Breast epithelium (tissue), 4 donors: ENCODE data around the gene VSTM2L. TPM values are rescaled to one million over a fixed set of nuclear protein-coding genes. Genes with fewer than 3 reads are reported as not detected.
"Not testable (repeated sequence)": the region's sequence is repeated elsewhere in the genome, so short reads cannot be mapped to it uniquely, and the experiment has no call there.

ENCODE experiments used
- DNase-seq, 2 donors: peaks; one replicate each; pipeline ENCODE4 v3.0.0-alpha.2; 2019; ENCODE audit warnings: low spot score in 2 of 2
- H3K27ac ChIP-seq, 2 donors: fragments of 200-600 bp; sonication (generic) in 1 of 2; one replicate each; pipeline ENCODE4 v1.5.1; 2016 to 2019; ENCODE audit warnings: mild to moderate bottlenecking in 1 of 2
- H3K27me3 ChIP-seq, 2 donors: fragments of 200-600 bp; sonication (generic) in 1 of 2; one replicate each; pipeline versions ENCODE4 v1.5.1 to v1.6.0; 2017 to 2019; ENCODE audit warnings: control low read depth in 1 of 2, mild to moderate bottlenecking in 1 of 2
- H3K36me3 ChIP-seq: fragments of 200-600 bp; one replicate; pipeline ENCODE4 v1.5.1; 2019
- H3K4me1 ChIP-seq, 2 donors: fragments of 200-600 bp; sonication (generic); one replicate each; pipeline ENCODE4 v1.5.1; 2016 to 2019; ENCODE audit warnings: control low read depth in 1 of 2
- H3K4me3 ChIP-seq, 3 donors: fragments of 200-600 bp; sonication (generic); 1 replicate in 2 of 3; 2 replicates in 1 of 3; pipeline ENCODE4 v1.5.1; 2016 to 2019; ENCODE audit warnings: mild to moderate bottlenecking in 3 of 3, moderate library complexity in 2 of 3
- H3K9me3 ChIP-seq, 2 donors: fragments of 200-600 bp; sonication (generic) in 1 of 2; one replicate each; pipeline ENCODE4 v1.5.1; 2016 to 2019; ENCODE audit warnings: control low read depth in 1 of 2
- CTCF ChIP-seq, 3 donors: fragments of 450-650 bp; IDR thresholded peaks; one replicate each; pipeline ENCODE4 v1.5.1; 2016 to 2017; ENCODE audit warnings: antibody characterized with exemption in 3 of 3, mild to moderate bottlenecking in 3 of 3, moderate library complexity in 3 of 3
- POLR2A ChIP-seq: fragments of 450-650 bp; IDR thresholded peaks from one replicate; pipeline ENCODE4 v1.6.1; 2016; ENCODE audit warnings: antibody characterized with exemption, mild to moderate bottlenecking, moderate library complexity
- POLR2AphosphoS5 ChIP-seq, 3 donors: sonication (generic); formaldehyde crosslinking; IDR thresholded peaks; one replicate each; pipeline ENCODE4 v1.6.1; 2017; ENCODE audit warnings: antibody characterized with exemption in 3 of 3
- intact Hi-C: fragments of 100-400 bp; cut with DNase I; formaldehyde crosslinking; loops from one replicate; pipeline ENCODE4 v1.15.1; 2023; ENCODE audit warnings: low total_unique reads
- total RNA-seq, 3 donors: library from RNA; depleted of rRNA; stranded (reverse); fragments of >200 nt; gene quantifications; one replicate each; pipeline ENCODE4 v1.1.0, GENCODE V29; 2016

Gene VSTM2L
- total RNA-seq, 3 donors from 2014 or later = 0.33 to 0.48 (median 0.44) TPM

DNA sequence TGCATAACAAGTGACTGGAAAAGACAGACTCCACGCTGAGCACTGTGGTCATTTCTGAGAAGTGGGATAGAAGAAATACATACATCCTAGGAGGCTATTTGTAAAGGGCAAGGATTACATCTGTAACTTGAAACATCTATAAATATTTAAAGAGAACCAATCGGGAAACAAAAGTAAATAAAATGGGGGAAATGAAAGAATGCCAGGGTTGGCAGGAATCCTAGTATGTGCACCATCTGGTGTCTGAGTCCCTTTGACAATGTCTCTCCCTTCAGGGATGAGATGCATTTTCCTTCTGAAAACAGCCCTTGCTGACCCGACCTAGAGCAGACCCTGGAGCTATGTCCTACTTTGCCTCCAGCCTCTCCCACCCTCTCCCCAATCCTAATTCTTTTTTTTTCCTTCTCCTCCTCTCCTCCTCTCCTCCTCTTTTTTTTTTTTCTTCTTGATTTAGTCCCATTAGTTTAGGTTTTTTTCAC is 53.2 kb downstream of the VSTM2L start:
- no peaks in the 10 kb centered on the region for H3K27me3 ChIP-seq
- TF ChIP-seq POLR2A = no peak
- no peak for TF ChIP-seq POLR2AphosphoS5 (IDR thresholded peaks at IDR 0.05)
- no peak for TF ChIP-seq CTCF (IDR thresholded peaks at IDR 0.05)
- H3K4me3 ChIP-seq = no peak overlapping the region
- peaks cover 0 to 3% of the 10 kb centered on the region in 2 donors for H3K9me3 ChIP-seq
- DNase-seq = no peak
- no peak overlapping the region for H3K27ac ChIP-seq
- H3K4me1 ChIP-seq = no peaks in the 10 kb centered on the region
- intact Hi-C loops = no loop called here
- H3K36me3 ChIP-seq = no peaks in the 10 kb centered on the region

DNA sequence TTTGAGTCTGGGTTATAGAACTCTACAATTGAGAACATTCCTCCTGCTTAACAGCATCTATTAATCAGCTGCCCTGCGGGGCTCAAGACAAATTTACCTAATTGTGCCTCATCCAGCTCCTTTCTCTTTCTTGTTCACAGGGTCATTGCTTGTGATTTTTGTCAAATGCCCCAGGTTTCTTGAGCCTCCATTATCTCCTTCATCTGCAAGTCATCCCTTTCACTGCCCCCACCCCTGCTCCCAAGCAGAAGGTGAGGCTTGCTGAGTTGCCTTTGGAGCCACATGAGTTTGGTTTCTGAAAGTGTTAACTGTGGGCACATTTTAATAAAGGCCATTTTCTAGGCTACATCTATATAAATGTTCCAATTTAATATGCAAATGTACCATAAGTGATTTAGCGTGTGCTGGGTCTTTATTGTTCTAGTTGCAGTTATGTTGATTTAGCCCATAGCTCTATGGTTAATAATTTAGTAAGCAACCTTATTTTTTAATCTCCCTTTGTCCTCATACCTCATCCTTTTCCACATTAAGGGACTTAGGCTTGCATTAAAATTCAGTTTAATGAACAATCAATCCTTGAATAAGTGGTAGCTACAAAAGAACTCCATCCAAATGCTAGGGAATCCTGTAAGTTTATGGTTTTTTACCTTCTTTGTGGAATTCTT is 56.1 kb downstream of the VSTM2L start:
- no peaks in the 10 kb centered on the region for H3K36me3 ChIP-seq
- DNase-seq = no peak
- no peak for TF ChIP-seq POLR2A
- no peaks in the 10 kb centered on the region for H3K9me3 ChIP-seq
- no peak overlapping the region for H3K27ac ChIP-seq
- no peak overlapping the region for H3K4me3 ChIP-seq
- intact Hi-C loops = no loop called here
- no peaks in the 10 kb centered on the region for H3K4me1 ChIP-seq
- H3K27me3 ChIP-seq = no peaks in the 10 kb centered on the region

GRCh38 chr20:37961066-37961465 is 58.1 kb downstream of the VSTM2L start:
- no peaks in the 10 kb centered on the region for H3K4me1 ChIP-seq
- TF ChIP-seq CTCF (IDR thresholded peaks at IDR 0.05) (no peak), POLR2AphosphoS5 (IDR thresholded peaks at IDR 0.05) (no peak), POLR2A (no peak)
- no peak overlapping the region for H3K27ac ChIP-seq
- no peaks in the 10 kb centered on the region for H3K36me3 ChIP-seq
- H3K27me3 ChIP-seq = no peaks in the 10 kb centered on the region
- intact Hi-C loops = no loop called here
- DNase-seq = no peak
- peaks cover 0 to 4% of the 10 kb centered on the region in 2 donors for H3K9me3 ChIP-seq
- no peak overlapping the region for H3K4me3 ChIP-seq

GRCh38 chr20:37963483-37963882 is 60.6 kb downstream of the VSTM2L start:
- H3K27ac ChIP-seq, H3K4me3 ChIP-seq, DNase-seq, intact Hi-C loops, H3K4me1 ChIP-seq, H3K27me3 ChIP-seq, H3K36me3 ChIP-seq: not testable (repeated sequence)
- peaks cover 2 to 18% of the 10 kb centered on the region in 2 donors for H3K9me3 ChIP-seq

GRCh38 chr20:37968841-37969401 is 66.0 kb downstream of the VSTM2L start:
- no peak overlapping the region for H3K27ac ChIP-seq
- no peak for DNase-seq
- no peaks in the 10 kb centered on the region for H3K27me3 ChIP-seq
- H3K4me3 ChIP-seq = no peak overlapping the region
- peaks cover 10 to 19% of the 10 kb centered on the region in 2 donors for H3K9me3 ChIP-seq
- H3K36me3 ChIP-seq = no peaks in the 10 kb centered on the region
- no peaks in the 10 kb centered on the region for H3K4me1 ChIP-seq
- intact Hi-C loops = no loop called here
- TF ChIP-seq CTCF (IDR thresholded peaks at IDR 0.05) = no peak
- no peak for TF ChIP-seq POLR2A
- TF ChIP-seq POLR2AphosphoS5 (IDR thresholded peaks at IDR 0.05) = no peak

- H3K27ac ChIP-seq = no peak overlapping the region
- no peaks in the 10 kb centered on the region for H3K4me1 ChIP-seq
- H3K27me3 ChIP-seq = no peaks in the 10 kb centered on the region
- H3K36me3 ChIP-seq = no peaks in the 10 kb centered on the region
- TF ChIP-seq POLR2A (no peak), CTCF (IDR thresholded peaks at IDR 0.05) (no peak), POLR2AphosphoS5 (IDR thresholded peaks at IDR 0.05) (no peak)
- peaks cover 10 to 15% of the 10 kb centered on the region in 2 donors for H3K9me3 ChIP-seq
- intact Hi-C loops = no loop called here
- no peak overlapping the region for H3K4me3 ChIP-seq
- DNase-seq = no peak
Observed at GRCh38 chr20:37969949-37970855, 67.3 kb downstream of the VSTM2L start.
